ENCODE results near the gene THAP7.
"Not testable (repeated sequence)": the region's sequence is repeated elsewhere in the genome, so short reads cannot be mapped to it uniquely, and the experiment has no call there.

THAP7 gene

DNA sequence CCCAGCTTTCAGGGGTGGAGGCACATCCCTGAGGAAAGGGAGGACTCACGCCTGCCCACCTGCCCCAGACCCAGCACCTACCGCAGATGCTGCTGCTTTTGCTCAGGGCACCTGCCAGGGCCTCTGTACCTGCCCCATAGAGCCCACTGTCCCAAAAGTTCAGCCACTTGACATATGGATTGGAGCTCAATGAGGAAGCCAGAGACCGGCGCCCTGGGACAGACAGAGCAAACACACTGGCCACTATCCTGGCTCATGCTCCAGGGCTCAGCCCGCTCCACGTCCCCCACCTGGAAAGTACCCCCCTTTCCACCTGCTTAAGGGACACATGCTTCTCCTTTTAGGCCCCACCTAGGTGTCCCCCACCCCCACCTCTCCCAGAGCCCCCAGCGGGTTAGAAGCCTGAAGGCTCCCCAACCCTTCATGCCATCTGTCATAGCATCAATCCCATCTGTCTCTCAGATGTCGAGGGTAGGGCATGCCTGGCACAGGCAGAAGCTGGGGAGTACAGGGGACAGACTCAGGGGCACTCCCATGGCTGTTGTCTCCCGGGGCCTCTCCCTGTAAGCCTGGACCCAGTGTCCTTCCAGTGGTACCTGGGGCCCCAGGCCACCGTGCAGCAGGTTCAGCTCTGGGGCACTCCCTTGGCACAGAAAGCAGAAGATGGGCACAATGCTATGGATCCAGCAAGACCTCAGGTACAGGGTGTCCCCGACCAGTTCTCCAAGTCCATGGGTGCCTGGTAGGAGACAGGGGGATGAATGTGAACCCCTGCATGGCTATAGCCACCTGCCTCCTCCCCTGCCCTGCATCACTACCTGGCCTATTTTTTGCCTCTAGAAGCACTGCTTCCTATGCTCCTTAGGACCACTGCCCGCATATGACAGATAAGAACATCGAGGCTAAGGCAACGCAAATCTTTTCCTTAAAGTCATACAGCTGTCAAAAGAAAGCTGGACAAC, 10.8 kb upstream of the THAP7 start:
- no peak for DNase-seq

DNA sequence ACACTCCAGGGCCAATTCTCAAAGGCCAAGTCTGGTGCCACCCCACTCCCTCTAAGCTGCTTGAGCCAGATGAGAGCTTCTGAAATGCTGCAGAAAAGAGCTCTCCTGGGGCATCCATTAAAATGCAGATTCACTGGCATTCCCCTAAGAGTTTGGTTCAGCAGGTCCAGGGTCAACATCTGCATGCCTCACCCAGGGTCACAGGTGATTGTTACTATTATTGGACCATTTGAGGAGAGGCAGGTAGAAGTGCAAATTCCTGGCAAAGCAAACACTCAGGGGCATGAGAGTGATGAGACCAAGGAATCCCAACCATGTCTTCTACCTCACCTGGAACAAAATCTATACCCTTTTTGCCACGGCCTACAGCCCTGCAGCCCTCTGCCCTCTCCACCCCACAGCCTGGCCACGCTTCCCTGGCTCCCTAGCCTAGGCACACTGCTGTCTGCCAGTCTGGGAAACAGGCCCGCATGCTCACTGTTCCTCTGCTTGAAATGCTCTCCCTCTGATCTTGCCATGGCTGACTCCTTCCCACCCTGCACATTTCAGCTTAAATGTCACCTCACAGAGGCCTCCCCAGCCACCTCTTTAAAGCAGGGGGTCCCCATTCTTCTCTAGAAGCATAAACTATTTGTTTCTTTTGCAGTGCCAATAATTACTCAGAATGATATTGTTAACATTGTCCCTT, 8.7 kb upstream of the THAP7 start:
- DNase-seq: no peak

GRCh38 chr22:21009638-21010425, 7.9 kb upstream of the THAP7 start:
- DNase-seq: no peak

DNA sequence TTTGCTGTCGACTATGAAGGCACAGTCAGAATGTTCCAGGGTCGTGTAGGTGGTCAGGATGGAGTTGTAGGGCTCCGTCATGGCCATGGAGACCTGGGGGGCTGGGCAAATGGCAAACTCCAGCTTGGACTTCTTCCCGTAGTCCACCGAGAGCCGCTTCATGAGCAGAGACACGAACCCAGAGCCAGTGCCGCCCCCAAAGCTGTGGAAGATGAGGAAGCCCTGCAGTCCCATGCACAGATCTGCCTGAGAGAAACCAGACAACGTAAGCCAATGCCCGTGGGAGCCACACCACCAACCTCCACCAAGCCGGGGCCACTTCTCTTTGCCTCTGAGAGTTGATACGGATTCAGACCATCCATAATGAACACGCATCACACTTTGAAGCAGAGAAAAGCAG, 7.3 kb upstream of the THAP7 start:
- not testable (repeated sequence) for DNase-seq

- no peak for DNase-seq
Observed at GRCh38 chr22:21003782-21004181, 1.9 kb upstream of the THAP7 start.

- DNase-seq: no peak
Observed at GRCh38 chr22:21000987-21001600, 824 bp downstream of the THAP7 start.

GRCh38 chr22:21000207-21000986, 1.5 kb downstream of the THAP7 start:
- DNase-seq: no peak

DNA sequence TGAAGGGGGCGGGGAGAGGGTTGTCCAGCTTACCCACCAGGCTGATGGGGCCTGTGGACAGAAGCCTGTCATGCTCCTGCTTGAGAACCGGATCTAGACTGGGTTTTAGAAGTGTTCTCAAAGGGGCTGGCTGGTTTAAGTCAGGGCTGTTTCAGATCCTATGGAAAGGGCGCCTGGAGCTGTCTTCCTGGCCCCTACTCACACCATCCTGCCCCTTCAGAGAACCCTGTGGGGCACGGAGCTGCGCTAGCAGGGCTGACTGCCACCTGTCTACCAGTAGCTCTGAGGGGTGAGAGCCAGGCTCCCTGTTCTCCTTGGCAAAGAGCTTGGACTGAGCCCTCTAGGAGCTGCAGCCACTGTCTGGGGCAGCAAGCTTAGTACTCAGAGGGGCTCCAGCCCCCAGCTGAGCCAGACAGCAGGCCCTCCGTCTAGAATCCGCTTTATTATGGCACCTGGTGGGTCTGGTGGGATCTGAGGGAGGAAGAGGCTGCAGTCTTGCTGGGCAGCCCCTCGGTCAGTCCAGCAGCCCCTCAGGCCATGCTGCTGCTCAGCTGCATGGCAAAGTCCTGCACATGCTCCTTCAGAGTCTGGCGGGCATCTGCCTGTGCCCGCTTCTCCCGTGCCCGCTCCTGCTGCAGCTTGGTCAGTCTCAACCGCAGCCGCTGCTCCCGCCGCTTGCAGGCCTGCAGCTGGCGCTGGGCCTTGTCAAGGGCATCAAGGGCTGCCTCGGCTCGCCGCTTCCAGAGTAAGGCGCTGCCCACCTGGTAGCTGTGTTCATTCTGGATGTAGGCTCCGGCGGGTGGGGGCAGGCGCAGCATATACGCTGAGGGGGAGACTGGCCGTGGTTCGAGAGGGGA, 2.3 kb downstream of the THAP7 start:
- DNase-seq: no peak

GRCh38 chr22:20998411-20999336, 3.2 kb downstream of the THAP7 start:
- DNase-seq: no peak

DNA sequence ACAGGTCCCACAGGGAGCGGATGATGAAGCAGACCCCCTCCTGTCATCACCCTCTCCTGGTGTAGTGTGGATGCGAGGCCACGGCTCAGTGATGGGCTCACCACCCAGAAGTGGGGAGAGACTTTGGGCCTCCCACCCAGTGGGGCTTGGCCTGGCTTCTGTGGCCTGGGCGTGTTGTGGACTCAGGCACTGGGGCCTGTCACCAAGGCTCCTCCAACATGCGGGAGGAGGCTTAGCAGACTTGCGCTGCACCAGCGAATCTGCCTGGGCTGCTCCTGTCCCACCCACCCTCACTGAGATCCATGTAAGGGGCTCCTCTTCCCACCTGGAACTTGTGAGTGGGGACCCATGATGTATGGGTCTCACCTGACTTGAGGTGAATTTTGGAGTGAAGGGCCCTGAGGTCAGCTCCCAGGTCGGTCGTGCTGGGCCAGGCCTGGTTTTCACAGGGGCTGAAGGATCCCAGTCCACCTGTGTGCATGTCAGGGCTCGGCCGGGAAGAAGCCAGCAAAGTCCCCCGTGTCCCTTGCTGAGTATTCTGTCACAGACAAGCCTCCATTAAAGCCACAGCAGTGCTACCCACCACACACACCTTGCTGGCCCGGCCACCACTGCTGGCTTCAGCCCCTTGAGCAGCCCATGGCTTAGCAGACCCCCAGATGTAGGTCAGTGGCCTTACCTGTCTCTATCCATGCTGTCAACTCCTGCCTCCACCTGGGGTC, 4.2 kb downstream of the THAP7 start:
- no peak for DNase-seq

DNA sequence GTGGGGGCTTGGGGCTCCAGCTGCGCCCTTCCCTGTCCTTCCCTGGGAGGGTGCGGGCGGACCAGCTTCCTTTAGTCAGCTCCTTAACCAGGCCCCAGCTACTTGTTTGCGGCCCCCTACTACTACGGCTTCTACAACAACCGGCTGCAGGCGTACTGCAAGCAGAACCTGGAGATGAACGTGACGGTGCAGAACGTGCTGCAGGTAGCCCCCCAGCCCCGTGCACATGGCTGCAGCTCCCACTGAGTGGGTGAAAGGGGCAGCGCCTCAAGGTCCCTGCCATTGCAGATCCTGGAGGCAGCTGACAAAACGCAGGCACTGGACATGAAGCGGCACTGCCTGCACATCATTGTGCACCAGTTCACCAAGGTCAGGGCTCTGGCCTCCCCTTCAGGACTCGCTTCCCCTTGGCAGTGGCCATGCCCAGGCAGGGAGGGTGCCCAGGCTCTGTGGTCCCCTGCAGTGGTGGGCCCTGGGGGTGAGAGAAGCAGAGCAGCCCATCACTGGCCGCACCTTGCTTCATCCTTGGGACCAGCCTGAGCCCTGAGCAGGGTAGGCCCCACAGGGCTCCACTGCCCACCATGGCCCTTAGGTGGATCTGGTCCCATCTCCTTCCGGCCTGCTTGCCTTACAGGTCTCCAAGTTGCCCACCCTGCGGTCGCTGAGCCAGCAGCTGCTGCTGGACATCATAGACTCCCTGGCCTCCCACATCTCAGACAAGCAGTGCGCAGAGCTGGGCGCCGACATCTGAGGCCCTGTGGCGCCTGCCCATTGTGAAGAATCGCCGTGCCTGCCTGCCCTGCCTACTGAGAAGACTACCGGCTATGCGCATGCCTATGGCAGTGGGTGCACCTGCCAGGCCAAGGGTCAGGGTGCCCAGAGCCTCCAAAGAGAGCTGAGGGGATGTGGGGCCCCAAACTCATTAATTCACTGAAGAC, 5.1 kb downstream of the THAP7 start:
- DNase-seq: no peak

- no peak for DNase-seq
Observed at GRCh38 chr22:20996031-20996410, 5.9 kb downstream of the THAP7 start.

DNA sequence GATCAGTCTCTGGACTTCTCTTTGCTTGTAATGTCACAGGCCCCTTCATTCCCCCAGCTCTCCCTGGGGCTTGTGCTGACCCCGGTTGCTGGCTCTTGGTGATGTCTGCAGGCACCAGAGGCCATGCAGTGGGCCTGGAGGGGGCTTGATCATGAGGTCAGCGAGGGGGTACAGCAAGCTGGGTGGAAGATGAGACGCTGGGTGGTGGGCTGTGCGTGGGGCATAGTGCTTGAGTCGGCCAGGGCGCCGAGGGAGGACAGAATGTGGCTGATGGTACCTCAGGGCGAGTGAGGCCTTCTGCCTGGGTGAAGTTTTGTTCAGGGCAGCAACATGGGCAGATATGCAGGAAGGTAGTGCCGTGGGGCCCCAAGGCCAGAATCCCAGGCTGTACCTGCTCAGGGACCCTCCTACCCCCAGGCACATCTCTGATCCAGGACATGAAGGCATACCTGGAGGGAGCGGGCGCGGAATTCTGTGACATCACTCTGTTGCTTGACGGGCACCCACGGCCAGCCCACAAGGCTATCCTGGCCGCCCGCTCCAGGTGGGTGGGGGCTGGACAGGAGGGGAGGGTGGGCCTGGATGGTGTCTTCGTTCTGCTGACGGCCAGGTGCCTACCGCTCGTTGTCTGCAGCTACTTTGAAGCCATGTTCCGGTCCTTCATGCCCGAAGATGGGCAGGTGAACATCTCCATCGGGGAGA, 6.4 kb downstream of the THAP7 start:
- no peak for DNase-seq

- no peak for DNase-seq
Observed at GRCh38 chr22:20994902-20995241, 7.0 kb downstream of the THAP7 start.

- DNase-seq: no peak
Observed at GRCh38 chr22:20994128-20994901, 7.6 kb downstream of the THAP7 start.

DNA sequence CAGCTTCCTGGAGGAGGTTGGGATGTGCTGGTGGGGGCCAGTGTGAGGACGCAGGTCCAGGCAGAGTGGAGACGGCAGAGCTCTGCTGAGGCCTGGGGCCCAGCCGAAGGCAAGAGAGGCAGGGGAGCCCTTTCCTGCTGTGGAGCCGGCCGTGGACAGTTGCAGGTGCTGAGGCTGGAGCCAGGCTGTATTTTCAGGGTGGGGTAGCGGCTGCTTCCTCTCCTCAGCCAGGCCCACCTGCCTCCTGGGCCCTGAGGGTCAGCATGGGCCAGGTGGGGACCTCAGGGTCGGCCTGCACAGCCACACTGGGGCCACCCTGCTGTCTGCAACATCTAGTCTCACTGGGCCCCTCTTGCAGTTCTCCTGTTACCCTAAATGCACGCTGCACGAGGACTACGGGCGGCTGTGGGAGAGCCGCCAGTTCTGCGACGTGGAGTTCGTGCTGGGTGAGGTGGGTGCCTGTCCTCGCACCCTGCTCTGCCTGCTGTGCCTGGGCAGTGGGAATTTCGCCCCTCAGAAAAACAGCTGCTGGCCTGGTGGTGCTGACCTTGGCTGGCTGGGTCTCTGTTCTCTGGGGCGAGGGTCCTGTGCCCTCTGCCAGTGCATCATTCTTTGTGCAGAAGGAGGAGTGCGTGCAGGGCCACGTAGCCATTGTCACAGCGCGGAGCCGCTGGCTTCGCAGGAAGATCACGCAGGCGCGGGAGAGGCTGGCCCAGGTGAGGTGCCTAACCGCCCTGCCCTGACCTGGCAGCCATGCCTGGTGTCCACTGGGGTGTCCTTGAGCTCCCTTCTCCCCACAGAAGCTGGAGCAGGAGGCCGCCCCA, 8.4 kb downstream of the THAP7 start:
- no peak for DNase-seq
